Astrocyte (in vitro differentiated cells and primary cell): ENCODE measurements around the gene INSYN2B. TPM values are rescaled to one million over a fixed set of nuclear protein-coding genes. Genes with fewer than 3 reads are reported as not detected.

Source experiments
- DNase-seq: peaks from one replicate; pipeline ENCODE4 v3.0.0-alpha.2; 2010; ENCODE audit warnings: low read depth
- FAIRE-seq: peaks from 2 replicates; lab custom pipeline; 2011; peaks lifted over from hg19 to GRCh38; lab: Jason Lieb, UNC
- H2AFZ ChIP-seq: 2 replicates; pipeline ENCODE4 v1.6.0; 2012; ENCODE audit warnings: low read depth, low read length, inconsistent platforms
- H3K27ac ChIP-seq: 2 replicates; pipeline ENCODE4 v1.5.1; 2011; ENCODE audit warnings: low read depth, low read length, inconsistent platforms
- H3K27me3 ChIP-seq: 2 replicates; pipeline ENCODE4 v1.6.0; 2011; ENCODE audit warnings: low read length, inconsistent platforms; ENCODE audit not compliant: insufficient read depth
- H3K36me3 ChIP-seq: 2 replicates; pipeline ENCODE4 v1.5.1; 2011; ENCODE audit warnings: low read length, inconsistent platforms; ENCODE audit not compliant: insufficient read depth
- H3K4me1 ChIP-seq: 2 replicates; pipeline ENCODE4 v1.5.1; 2011; ENCODE audit warnings: low read length, inconsistent platforms; ENCODE audit not compliant: insufficient read depth
- H3K4me2 ChIP-seq: 2 replicates; pipeline ENCODE4 v1.6.0; 2012; ENCODE audit warnings: low read length, inconsistent platforms
- H3K4me3 ChIP-seq: 2 replicates; pipeline ENCODE4 v1.5.1; 2011; ENCODE audit warnings: low read depth, mild to moderate bottlenecking, low read length, inconsistent platforms; ENCODE audit not compliant: insufficient read depth
- H3K79me2 ChIP-seq: 2 replicates; pipeline ENCODE4 v1.6.0; 2012; ENCODE audit warnings: mild to moderate bottlenecking, low read length, inconsistent platforms; ENCODE audit not compliant: insufficient read depth
- H3K9ac ChIP-seq: 2 replicates; pipeline ENCODE4 v1.6.0; 2012; ENCODE audit warnings: mild to moderate bottlenecking, low read length, inconsistent platforms
- H3K9me3 ChIP-seq: 2 replicates; pipeline ENCODE4 v1.5.1; 2012; ENCODE audit warnings: low read depth, mild to moderate bottlenecking, low read length, inconsistent platforms; ENCODE audit not compliant: insufficient read depth
- H4K20me1 ChIP-seq: 2 replicates; pipeline ENCODE4 v1.6.0; 2012; ENCODE audit warnings: low read length, inconsistent platforms; ENCODE audit not compliant: insufficient read depth
- H3K27ac Mint-ChIP-seq: one replicate; pipeline ENCODE4 v1.8.0; 2021; ENCODE audit warnings: mild to moderate bottlenecking, mixed read lengths; ENCODE audit not compliant: unreplicated experiment
- H3K27me3 Mint-ChIP-seq: one replicate; pipeline ENCODE4 v1.8.0; 2021; ENCODE audit warnings: low read depth, mixed read lengths; ENCODE audit not compliant: unreplicated experiment
- H3K36me3 Mint-ChIP-seq: one replicate; pipeline ENCODE4 v1.8.0; 2021; ENCODE audit warnings: low read depth, mixed read lengths; ENCODE audit not compliant: unreplicated experiment
- H3K4me1 Mint-ChIP-seq: one replicate; pipeline ENCODE4 v1.8.0; 2021; ENCODE audit warnings: low read depth, mixed read lengths; ENCODE audit not compliant: unreplicated experiment
- H3K4me3 Mint-ChIP-seq: one replicate; pipeline ENCODE4 v1.8.0; 2021; ENCODE audit warnings: mild to moderate bottlenecking, moderate library complexity, mixed read lengths; ENCODE audit not compliant: unreplicated experiment
- H3K9me3 Mint-ChIP-seq: one replicate; pipeline ENCODE4 v1.8.0; 2021; ENCODE audit warnings: mild to moderate bottlenecking, mixed read lengths; ENCODE audit not compliant: unreplicated experiment
- EZH2 ChIP-seq: IDR thresholded peaks from 2 replicates; pipeline ENCODE4 v1.6.1; 2012; ENCODE audit warnings: mild to moderate bottlenecking, low read length, inconsistent platforms; ENCODE audit not compliant: insufficient read depth
- microRNA-seq: library from miRNA; unstranded; fragments of <30 nt; microRNA quantifications from one replicate; pipeline ENCODE4 v1.2.0, GENCODE V29; 2020
- total RNA-seq: library from RNA; stranded (reverse); gene quantifications from 2 replicates; pipeline ENCODE4 v1.2.1, GENCODE V29; 2021
- TF ChIP-seq, protein P1 (sequence below): IDR thresholded peaks from 2 replicates; pipeline ENCODE4 v1.5.1; 2011; ENCODE audit warnings: low read depth, mild to moderate bottlenecking, inconsistent platforms, low read length, moderate library complexity; ENCODE audit not compliant: insufficient read depth

The INSYN2B gene
- total RNA-seq, 1 donor from 2014 or later: 0.36 TPM

DNA sequence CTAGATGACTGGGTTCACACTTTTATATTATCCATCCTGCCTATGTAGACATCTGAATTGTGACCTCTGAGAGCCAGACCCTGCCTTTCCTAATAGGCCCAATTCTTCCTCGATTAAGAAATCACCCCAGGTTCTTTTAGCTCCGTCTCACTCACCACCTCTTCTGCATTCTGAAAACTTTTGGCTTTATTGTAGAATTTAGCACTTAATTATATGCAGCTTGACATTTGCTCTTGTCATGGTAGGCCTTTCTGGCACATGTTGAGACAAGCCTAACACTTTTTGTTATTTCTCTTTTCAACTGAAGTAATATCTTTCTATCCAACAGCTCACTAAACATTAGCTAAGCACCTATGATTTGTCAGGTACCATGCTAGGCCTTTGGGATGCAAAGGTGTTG lies 163.3 kb downstream of the INSYN2B start:
- Mint-ChIP-seq H3K27ac (no peak overlapping the region), H3K27me3 (peaks cover 8% of the 10 kb centered on the region)
- no peaks in the 10 kb centered on the region for H3K27me3 ChIP-seq

DNA sequence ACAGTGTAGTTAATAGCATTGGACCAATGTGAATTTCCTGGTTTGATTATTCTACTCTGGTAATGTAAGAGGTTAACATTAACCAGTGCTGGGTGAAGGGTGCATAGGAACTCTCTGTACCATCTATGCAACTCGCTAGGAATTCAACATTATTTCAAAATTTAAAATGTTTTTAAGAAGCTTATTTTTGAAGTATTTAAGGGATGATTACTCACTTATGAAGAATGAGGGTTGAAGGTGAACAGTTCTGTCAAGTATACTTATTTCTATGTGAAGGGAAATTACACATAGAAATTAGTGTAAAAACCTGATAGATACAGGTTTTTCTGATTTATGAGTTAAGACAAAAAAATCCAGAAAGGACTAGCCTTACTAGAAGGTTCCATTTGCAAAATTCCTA lies 165.8 kb downstream of the INSYN2B start:
- Histone ChIP-seq H2AFZ (no peak overlapping the region), H3K27ac (no peak overlapping the region), H3K9ac (no peak overlapping the region), H3K27me3 (no peaks in the 10 kb centered on the region), H3K9me3 (no peaks in the 10 kb centered on the region), H3K4me3 (no peak overlapping the region), H3K79me2 (no peaks in the 10 kb centered on the region), H3K36me3 (no peaks in the 10 kb centered on the region), H3K4me2 (no peak overlapping the region), H4K20me1 (no peaks in the 10 kb centered on the region), H3K4me1 (no peaks in the 10 kb centered on the region)
- Mint-ChIP-seq H3K9me3 (peaks cover 3% of the 10 kb centered on the region), H3K4me3 (no peak overlapping the region), H3K4me1 (no peaks in the 10 kb centered on the region), H3K36me3 (peaks cover 1% of the 10 kb centered on the region), H3K27ac (no peak overlapping the region), H3K27me3 (peaks cover 13% of the 10 kb centered on the region)
- TF ChIP-seq, protein P1, sequence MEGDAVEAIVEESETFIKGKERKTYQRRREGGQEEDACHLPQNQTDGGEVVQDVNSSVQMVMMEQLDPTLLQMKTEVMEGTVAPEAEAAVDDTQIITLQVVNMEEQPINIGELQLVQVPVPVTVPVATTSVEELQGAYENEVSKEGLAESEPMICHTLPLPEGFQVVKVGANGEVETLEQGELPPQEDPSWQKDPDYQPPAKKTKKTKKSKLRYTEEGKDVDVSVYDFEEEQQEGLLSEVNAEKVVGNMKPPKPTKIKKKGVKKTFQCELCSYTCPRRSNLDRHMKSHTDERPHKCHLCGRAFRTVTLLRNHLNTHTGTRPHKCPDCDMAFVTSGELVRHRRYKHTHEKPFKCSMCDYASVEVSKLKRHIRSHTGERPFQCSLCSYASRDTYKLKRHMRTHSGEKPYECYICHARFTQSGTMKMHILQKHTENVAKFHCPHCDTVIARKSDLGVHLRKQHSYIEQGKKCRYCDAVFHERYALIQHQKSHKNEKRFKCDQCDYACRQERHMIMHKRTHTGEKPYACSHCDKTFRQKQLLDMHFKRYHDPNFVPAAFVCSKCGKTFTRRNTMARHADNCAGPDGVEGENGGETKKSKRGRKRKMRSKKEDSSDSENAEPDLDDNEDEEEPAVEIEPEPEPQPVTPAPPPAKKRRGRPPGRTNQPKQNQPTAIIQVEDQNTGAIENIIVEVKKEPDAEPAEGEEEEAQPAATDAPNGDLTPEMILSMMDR: no peak
- no peak for TF ChIP-seq EZH2
- FAIRE-seq (no peak), DNase-seq (no peak)

More for the DNA sequence above, 163.3 kb downstream of the INSYN2B start:
- no peaks in the 10 kb centered on the region for H3K9me3 ChIP-seq
- no peak overlapping the region for H3K4me2 ChIP-seq
- Mint-ChIP-seq H3K9me3 (peaks cover 7% of the 10 kb centered on the region), H3K4me3 (no peak overlapping the region), H3K4me1 (no peaks in the 10 kb centered on the region), H3K36me3 (peaks cover 1% of the 10 kb centered on the region)
- no peak overlapping the region for H3K4me3 ChIP-seq
- TF ChIP-seq, protein P1: no peak
- DNase-seq: no peak
- no peak overlapping the region for H2AFZ ChIP-seq
- H3K27ac ChIP-seq: no peak overlapping the region
- no peaks in the 10 kb centered on the region for H3K79me2 ChIP-seq
- no peak overlapping the region for H3K9ac ChIP-seq
- H3K4me1 ChIP-seq: no peaks in the 10 kb centered on the region
- no peaks in the 10 kb centered on the region for H4K20me1 ChIP-seq
- H3K36me3 ChIP-seq: no peaks in the 10 kb centered on the region
- FAIRE-seq: no peak

Small RNA genes lying within 50 kb of the gene (microRNA-seq; reads per million reads assigned to microRNA genes)
- not detected for gene MIR378E

Other genes with a start within 250 kb of the INSYN2B start
- not detected in 2 replicates for gene FOXI1, start 125.4 kb upstream of the INSYN2B start, total RNA-seq